ENCODE measurements around the gene CFAP20DC. TPM values are rescaled to one million over a fixed set of nuclear protein-coding genes. Genes with fewer than 3 reads are reported as not detected.

Gene CFAP20DC
- 2.0 to 3.1 TPM (median 2.3 TPM) in 5 replicates for total RNA-seq (2022; extraction: Qiagen RNA extraction)

DNA sequence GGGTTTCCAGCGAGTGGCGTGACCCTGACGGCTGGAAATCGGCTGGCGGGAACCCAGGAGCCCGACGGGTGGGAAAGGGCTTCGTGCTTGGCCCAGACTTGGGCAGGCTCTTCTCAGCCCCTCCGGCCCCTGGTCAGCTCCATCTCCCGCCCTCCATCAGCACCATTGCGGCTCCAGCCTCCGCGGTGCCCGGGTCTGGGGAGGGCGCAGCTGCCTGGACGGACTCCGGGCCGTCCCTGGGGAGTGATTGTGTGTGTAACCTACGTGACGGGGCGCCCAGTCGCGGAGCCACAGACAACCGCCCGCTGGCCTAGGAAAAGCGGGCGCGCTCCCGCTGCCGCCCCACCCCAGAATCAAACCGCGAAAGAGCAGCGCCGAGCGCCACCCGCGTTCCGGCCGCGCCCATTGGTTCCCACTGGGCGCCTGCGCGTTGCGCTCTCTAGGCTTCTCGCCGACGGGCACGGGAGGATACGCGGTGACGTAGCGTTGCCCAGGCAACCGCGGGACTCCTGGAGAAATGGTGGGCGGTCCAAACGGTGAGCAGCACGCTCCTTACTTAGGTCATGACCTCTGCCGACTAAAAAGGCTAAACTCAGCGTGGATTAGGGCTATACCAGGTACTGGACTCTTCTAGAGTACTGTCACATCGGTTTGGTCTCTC, at the start of gene CFAP20DC:
Gene CFAP20DC, minus strand, starts transcription at position 355 of the 661 bp plus-strand sequence. CDS start 394 bp downstream, outside the sequence.

All from A549 treated with CORT108297 at 1 μM for 4 hours (cell line).